H1 (cell line): ENCODE measurements around the gene INPP5J. TPM values are rescaled to one million over a fixed set of nuclear protein-coding genes. Genes with fewer than 3 reads are reported as not detected.

Source experiments
- ASH2L ChIP-seq: fragments of 200-600, 300-600 bp; sonication (generic); IDR thresholded peaks from one replicate; pipeline ENCODE4 v1.7.1; 2017; ENCODE audit warnings: low read length
- ATF2 ChIP-seq: IDR thresholded peaks from 2 replicates; pipeline ENCODE4 v1.6.1; 2012; ENCODE audit warnings: low read length, inconsistent platforms
- CBX8 ChIP-seq: fragments of 300-800, 300-1000 bp; sonication (generic); IDR thresholded peaks from 2 replicates; pipeline ENCODE4 v1.7.1; 2016; ENCODE audit warnings: low read depth, low read length, borderline replicate concordance
- CHD2 ChIP-seq: IDR thresholded peaks from 2 replicates; pipeline ENCODE4 v1.6.1; 2012; ENCODE audit warnings: low read length, improper control_type of control experiment
- CTCF ChIP-seq, 3 experiments: IDR thresholded peaks; 1 replicate in 2 of 3; 2 replicates in 1 of 3; pipeline versions ENCODE4 v1.5.1 to v1.6.1; 2011; ENCODE audit warnings: low read length in 3 of 3, mild to moderate bottlenecking in 3 of 3, inconsistent platforms in 2 of 3, low read depth in 1 of 3, moderate library complexity in 1 of 3; ENCODE audit not compliant: insufficient read depth in 1 of 3; ENCODE audit errors: control extremely low read depth in 1 of 3
- EGR1 ChIP-seq: IDR thresholded peaks from 2 replicates; pipeline ENCODE4 v1.6.1; 2011; ENCODE audit warnings: low read depth, low read length, borderline replicate concordance
- FOSL1 ChIP-seq: IDR thresholded peaks from 2 replicates; pipeline ENCODE4 v1.6.1; 2011; ENCODE audit warnings: mild to moderate bottlenecking, low read depth, low read length, moderate library complexity; ENCODE audit not compliant: insufficient read depth
- HDAC2 ChIP-seq, 2 experiments: fragments of 300-600 bp in 1 of 2; sonication (generic) in 1 of 2; IDR thresholded peaks; 2 replicates each; pipeline ENCODE4 v1.6.1; 2011 to 2012; ENCODE audit warnings: low read depth in 2 of 2, low read length in 2 of 2, mild to moderate bottlenecking in 2 of 2, moderate library complexity in 2 of 2, borderline replicate concordance in 1 of 2, inconsistent platforms in 1 of 2
- KDM5A ChIP-seq: fragments of 200-600 bp; IDR thresholded peaks from 2 replicates; pipeline ENCODE4 v1.7.1; 2012; ENCODE audit warnings: mild to moderate bottlenecking, low read length, inconsistent platforms, mixed read lengths
- MAFK ChIP-seq: IDR thresholded peaks from 2 replicates; pipeline ENCODE4 v1.6.1; 2012; ENCODE audit warnings: low read depth, mild to moderate bottlenecking, improper control_type of control experiment, low read length
- NANOG ChIP-seq: IDR thresholded peaks from 2 replicates; pipeline ENCODE4 v1.6.1; 2011; ENCODE audit warnings: low read length, low read depth, mild to moderate bottlenecking, inconsistent platforms; ENCODE audit not compliant: insufficient read depth, poor library complexity, severe bottlenecking
- POLR2AphosphoS5 ChIP-seq: IDR thresholded peaks from 2 replicates; pipeline ENCODE4 v1.6.1; 2011; ENCODE audit warnings: low read depth, low read length
- RXRA ChIP-seq: IDR thresholded peaks from 2 replicates; pipeline ENCODE4 v1.6.1; 2011; ENCODE audit warnings: low read depth, mild to moderate bottlenecking, low read length, moderate library complexity; ENCODE audit not compliant: insufficient read depth
- SP2 ChIP-seq: IDR thresholded peaks from 2 replicates; pipeline ENCODE4 v1.6.1; 2012; ENCODE audit warnings: mild to moderate bottlenecking, low read length, inconsistent platforms
- SP4 ChIP-seq: IDR thresholded peaks from 2 replicates; pipeline ENCODE4 v1.6.1; 2012; ENCODE audit warnings: low read length, inconsistent platforms
- SRF ChIP-seq: IDR thresholded peaks from 2 replicates; pipeline ENCODE4 v1.6.1; 2011; ENCODE audit warnings: mild to moderate bottlenecking, low read depth, low read length, moderate library complexity
- TAF1 ChIP-seq: IDR thresholded peaks from 2 replicates; pipeline ENCODE4 v1.6.1; 2011; ENCODE audit warnings: mild to moderate bottlenecking, low read depth, low read length
- TCF12 ChIP-seq: IDR thresholded peaks from 2 replicates; pipeline ENCODE4 v1.6.1; 2011; ENCODE audit warnings: low read depth, mild to moderate bottlenecking, low read length
- USF2 ChIP-seq: IDR thresholded peaks from 2 replicates; pipeline ENCODE4 v1.6.1; 2011; ENCODE audit warnings: low read length, improper control_type of control experiment
- YY1 ChIP-seq: IDR thresholded peaks from 2 replicates; pipeline ENCODE4 v1.6.1; 2011; ENCODE audit warnings: low read depth, mild to moderate bottlenecking, low read length
- polyA plus RNA-seq, 7 experiments: library from polyadenylated mRNA; depleted of rRNA in 3 of 7; stranded (reverse) in 5 of 7; unstranded in 2 of 7; fragments of >200 nt in 5 of 7; fragments of 200-250 nt in 2 of 7; gene quantifications; 1 replicate in 5 of 7; 2 replicates in 1 of 7; 4 replicates in 1 of 7; pipeline versions ENCODE4 v1.2.1 to v1.2.3, GENCODE V29; 2011 to 2013; ENCODE audit warnings: missing spikeins in 2 of 7, mixed read lengths in 2 of 7
- total RNA-seq: library from RNA; stranded (reverse); fragmentation: NEBNext Ultra II Directional; extraction: Animal tissue kit (Norgen Biotek cat#: 25700); gene quantifications from 2 replicates; pipeline ENCODE4 v1.2.1, GENCODE V29; 2021

INPP5J gene
- total and polyA plus RNA-seq, 2 of the 8 experiments (the other 6 are each of a cell fraction or from before 2014, with no cell fraction given) = 5.4 to 6.0 TPM

DNA sequence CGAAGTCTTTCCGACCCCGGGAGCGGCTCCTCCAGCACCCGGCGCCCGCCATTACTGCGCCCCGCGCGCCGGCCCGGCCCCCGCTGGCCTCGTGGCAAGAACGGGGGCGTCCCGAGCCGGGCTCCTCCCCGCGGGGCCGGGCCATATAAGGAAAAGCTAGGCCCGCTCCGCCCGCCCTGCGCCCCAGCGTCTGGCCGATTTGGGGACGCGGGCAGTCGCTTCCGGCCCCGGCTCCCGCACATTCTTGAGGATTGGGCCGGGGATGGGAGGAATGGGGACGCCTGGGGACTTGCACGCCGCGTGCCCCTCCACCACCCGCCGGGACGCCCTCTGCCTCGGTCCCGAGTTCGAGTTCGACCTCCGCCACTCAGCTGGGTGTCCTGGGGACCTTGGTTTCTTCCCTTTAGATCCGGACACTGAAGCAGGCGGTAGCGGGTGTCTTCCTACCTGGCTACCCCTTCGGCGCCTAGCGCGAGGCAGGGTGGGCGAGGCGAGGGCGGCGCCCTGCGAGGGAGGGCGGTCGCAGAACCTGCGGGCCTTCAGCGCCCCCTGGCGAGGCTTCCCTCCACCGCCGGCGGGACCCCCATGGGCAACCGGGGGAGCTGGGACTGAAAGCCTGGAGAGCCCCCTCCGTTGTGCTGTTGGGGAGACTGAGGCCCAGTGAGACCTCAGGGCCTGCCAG lies 37.8 kb upstream of the INPP5J start (continued):
- TF ChIP-seq USF2 (no peak), CTCF (IDR thresholded peaks at IDR 0.05; ENCODE audit: control extremely low read depth in 1 of 3, insufficient read depth in 1 of 3, low read depth in 1 of 3, low read length in 3 of 3) (peak; percentile 63 to 78 (median 76)), SP2 (no peak), SRF (peak; percentile 97), KDM5A (no peak), POLR2AphosphoS5 (peak; percentile 68), RXRA (no peak), FOSL1 (no peak), YY1 (peak; percentile 93), CHD2 (no peak), SP4 (peak; percentile 85; the same call in 1 of the 2 replicates), EGR1 (peak; percentile 80; the same call in 1 of the 2 replicates), HDAC2 (IDR thresholded peaks at IDR 0.05; ENCODE audit: borderline replicate concordance in 1 of 2, low read depth in 2 of 2, low read length in 2 of 2) (no peak), TCF12 (no peak), TAF1 (peak; percentile 90), ASH2L (peak; percentile 79), ATF2 (peak; percentile 66; the same call in 1 of the 2 replicates), MAFK (no peak), NANOG (no peak), CBX8 (no peak)
